Uterus (tissue), 4 donors: ENCODE measurements around the gene ABCE1. TPM values are rescaled to one million over a fixed set of nuclear protein-coding genes. Genes with fewer than 3 reads are reported as not detected.
A peak's percentile ranks its signal among the peaks of the same experiment; 100 is the strongest.

ENCODE experiments used
- DNase-seq, 2 donors: peaks; one replicate each; pipeline ENCODE4 v3.0.0-alpha.2; 2019 to 2020
- H3K27ac ChIP-seq, 2 donors: fragments of 200-600 bp; sonication (generic); 1 replicate in 1 of 2; 2 replicates in 1 of 2; pipeline ENCODE4 v1.5.1; 2016 to 2018
- H3K27me3 ChIP-seq, 2 donors: fragments of 200-600 bp; sonication (generic); one replicate each; pipeline ENCODE4 v1.5.1; 2018 to 2019; ENCODE audit warnings: control low read depth in 1 of 2
- H3K36me3 ChIP-seq, 2 donors: fragments of 200-600 bp; sonication (generic); one replicate each; pipeline ENCODE4 v1.5.1; 2019; ENCODE audit warnings: control low read depth in 1 of 2
- H3K4me1 ChIP-seq, 2 donors: fragments of 200-600 bp; sonication (generic); one replicate each; pipeline ENCODE4 v1.5.1; 2018 to 2019; ENCODE audit warnings: control low read depth in 1 of 2
- H3K4me3 ChIP-seq, 2 donors: fragments of 200-600 bp; sonication (generic); 1 replicate in 1 of 2; 2 replicates in 1 of 2; pipeline ENCODE4 v1.5.1; 2018 to 2019; ENCODE audit warnings: mild to moderate bottlenecking in 1 of 2
- H3K9me3 ChIP-seq, 2 donors: fragments of 200-600 bp; sonication (generic); one replicate each; pipeline ENCODE4 v1.5.1; 2019; ENCODE audit warnings: control low read depth in 1 of 2
- POLR2A ChIP-seq, 2 donors: fragments of 450-650 bp; IDR thresholded peaks; one replicate each; pipeline ENCODE4 v1.6.1; 2016; ENCODE audit warnings: antibody characterized with exemption in 2 of 2, mild to moderate bottlenecking in 1 of 2, moderate library complexity in 1 of 2
- intact Hi-C: fragments of 100-400 bp; cut with DNase I; formaldehyde crosslinking; loops from one replicate; pipeline ENCODE4 v1.15.1; 2023; ENCODE audit warnings: low total_unique reads
- total RNA-seq, 4 donors: library from RNA; depleted of rRNA in 3 of 4; stranded (reverse); fragments of >200 nt in 3 of 4; gene quantifications; one replicate each; pipeline versions ENCODE4 v1.1.0 to v1.2.4, GENCODE V29; 2014 to 2023
- TF ChIP-seq, protein P1 (sequence below), 4 experiments: fragments of 200-600 bp in 2 of 4; fragments of 450-650 bp in 2 of 4; sonication (generic) in 2 of 4; IDR thresholded peaks; one replicate each; pipeline ENCODE4 v1.5.1; 2016 to 2019; ENCODE audit warnings: antibody characterized with exemption in 4 of 4, mild to moderate bottlenecking in 2 of 4, moderate library complexity in 1 of 4
- donor health status: DM: yes; HTN: yes; CAD: no.

Gene ABCE1
- total RNA-seq, 4 donors from 2014 or later = 53.2 to 135 (median 83.5) TPM

DNA sequence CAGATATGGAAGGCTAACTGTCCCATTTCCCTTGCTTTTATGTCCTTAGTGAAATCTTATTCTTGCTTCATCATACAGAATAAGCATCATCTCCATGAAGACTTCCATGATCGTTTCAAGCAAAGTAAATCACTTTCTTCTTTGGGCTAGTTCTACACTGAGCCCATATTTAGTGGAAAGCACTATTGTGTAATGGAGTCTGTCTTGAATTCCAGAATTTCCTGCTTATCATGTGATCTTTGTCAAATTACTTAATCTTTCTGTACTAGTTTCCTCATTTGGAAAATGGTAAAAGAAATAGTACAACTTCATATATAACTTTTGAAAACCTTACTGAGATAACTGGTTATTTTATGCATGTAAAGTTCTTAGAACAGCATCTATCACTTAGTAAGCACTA, 7.7 kb upstream of the ABCE1 start:
- Histone ChIP-seq H3K36me3 (no peaks in the 10 kb centered on the region), H3K27me3 (no peaks in the 10 kb centered on the region), H3K9me3 (no peaks in the 10 kb centered on the region), H3K27ac (no peak overlapping the region), H3K4me3 (no peak overlapping the region), H3K4me1 (no peaks in the 10 kb centered on the region)
- DNase-seq = no peak
- TF ChIP-seq POLR2A (IDR thresholded peaks at IDR 0.05) = no peak
- TF ChIP-seq, protein P1, sequence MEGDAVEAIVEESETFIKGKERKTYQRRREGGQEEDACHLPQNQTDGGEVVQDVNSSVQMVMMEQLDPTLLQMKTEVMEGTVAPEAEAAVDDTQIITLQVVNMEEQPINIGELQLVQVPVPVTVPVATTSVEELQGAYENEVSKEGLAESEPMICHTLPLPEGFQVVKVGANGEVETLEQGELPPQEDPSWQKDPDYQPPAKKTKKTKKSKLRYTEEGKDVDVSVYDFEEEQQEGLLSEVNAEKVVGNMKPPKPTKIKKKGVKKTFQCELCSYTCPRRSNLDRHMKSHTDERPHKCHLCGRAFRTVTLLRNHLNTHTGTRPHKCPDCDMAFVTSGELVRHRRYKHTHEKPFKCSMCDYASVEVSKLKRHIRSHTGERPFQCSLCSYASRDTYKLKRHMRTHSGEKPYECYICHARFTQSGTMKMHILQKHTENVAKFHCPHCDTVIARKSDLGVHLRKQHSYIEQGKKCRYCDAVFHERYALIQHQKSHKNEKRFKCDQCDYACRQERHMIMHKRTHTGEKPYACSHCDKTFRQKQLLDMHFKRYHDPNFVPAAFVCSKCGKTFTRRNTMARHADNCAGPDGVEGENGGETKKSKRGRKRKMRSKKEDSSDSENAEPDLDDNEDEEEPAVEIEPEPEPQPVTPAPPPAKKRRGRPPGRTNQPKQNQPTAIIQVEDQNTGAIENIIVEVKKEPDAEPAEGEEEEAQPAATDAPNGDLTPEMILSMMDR (IDR thresholded peaks at IDR 0.05) = no peak
- intact Hi-C loops = no loop called here

DNA sequence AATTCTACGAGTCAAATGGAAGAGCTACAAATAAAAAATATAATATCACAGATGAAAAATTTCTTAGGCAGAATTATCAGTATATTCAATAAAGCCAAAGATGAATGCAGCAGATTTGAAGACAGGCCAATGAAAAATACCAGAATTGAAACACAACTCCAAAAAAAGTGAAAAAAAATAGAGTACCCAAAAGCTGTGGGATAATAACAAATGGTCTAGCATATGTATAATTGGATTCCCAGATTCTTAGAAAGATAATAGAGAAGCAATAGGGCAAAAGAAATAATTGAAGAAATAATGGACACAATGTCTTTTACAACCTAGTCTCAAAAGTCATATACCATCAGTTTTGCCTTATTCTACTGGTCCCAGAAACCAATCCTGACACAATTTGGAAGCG, 4.5 kb upstream of the ABCE1 start:
- TF ChIP-seq POLR2A (IDR thresholded peaks at IDR 0.05) = no peak
- TF ChIP-seq, protein P1 (IDR thresholded peaks at IDR 0.05) = no peak
- Histone ChIP-seq H3K9me3 (no peaks in the 10 kb centered on the region), H3K36me3 (no peaks in the 10 kb centered on the region), H3K27me3 (no peaks in the 10 kb centered on the region), H3K4me3 (no peak overlapping the region), H3K27ac (no peak overlapping the region), H3K4me1 (peaks cover 5 to 7% of the 10 kb centered on the region in 2 donors)
- intact Hi-C loops = no loop called here
- DNase-seq = no peak

DNA sequence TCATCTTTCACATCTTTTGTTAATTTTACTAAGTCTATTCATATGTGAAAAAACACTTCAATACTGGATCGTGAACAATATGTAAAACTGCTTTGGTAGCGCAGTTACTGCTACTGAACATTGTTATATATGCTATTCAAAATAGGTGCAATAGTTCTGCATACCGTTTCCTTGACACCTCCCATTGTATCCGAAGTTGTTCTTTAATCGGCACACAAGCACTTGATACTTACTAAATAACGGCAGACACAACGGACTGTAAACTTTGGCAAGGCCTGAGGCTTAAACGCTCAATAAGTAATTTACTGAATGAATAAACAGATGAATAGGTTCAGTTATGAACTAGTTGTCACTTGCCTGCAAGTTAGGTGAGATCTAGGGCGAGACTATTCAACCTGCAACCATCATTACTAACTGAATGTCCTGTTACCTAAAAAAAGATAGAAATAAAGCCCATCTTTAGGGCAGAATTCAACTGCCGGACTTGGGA, 735 bp upstream of the ABCE1 start:
- TF ChIP-seq, protein P1 (IDR thresholded peaks at IDR 0.05) = no peak
- TF ChIP-seq POLR2A (IDR thresholded peaks at IDR 0.05) = no peak

DNA sequence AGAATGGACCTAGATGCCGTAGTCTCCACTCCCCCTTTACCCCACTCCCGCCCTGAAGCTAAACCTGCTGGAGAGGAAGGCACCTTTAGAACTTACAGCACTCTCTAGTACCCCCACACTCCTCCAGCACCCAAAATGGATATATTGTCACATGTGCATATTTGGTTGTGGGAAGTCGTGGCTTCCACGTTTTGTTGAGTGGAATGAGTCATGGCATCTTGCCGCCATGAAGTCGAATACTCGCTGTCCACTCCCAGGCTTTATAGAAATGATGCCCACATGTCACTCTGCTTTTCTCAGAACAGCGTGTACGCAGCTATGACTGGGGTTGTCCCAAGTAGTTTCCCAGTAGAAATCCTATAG, 545 bp downstream of the ABCE1 start:
- intact Hi-C loops = no loop called here
- H3K4me3 ChIP-seq = peak overlapping the region; percentile 72 to 85
- no peak for TF ChIP-seq POLR2A (IDR thresholded peaks at IDR 0.05)
- TF ChIP-seq, protein P1 (IDR thresholded peaks at IDR 0.05) = no peak
- H3K36me3 ChIP-seq = no peaks in the 10 kb centered on the region
- peaks cover 5 to 7% of the 10 kb centered on the region in 2 donors for H3K4me1 ChIP-seq
- H3K9me3 ChIP-seq = no peaks in the 10 kb centered on the region
- no peaks in the 10 kb centered on the region for H3K27me3 ChIP-seq
- no peak for DNase-seq
- peak overlapping the region; percentile 84 to 93 for H3K27ac ChIP-seq

More for the DNA sequence above, 735 bp upstream of the ABCE1 start:
- H3K27me3 ChIP-seq = no peaks in the 10 kb centered on the region
- no peaks in the 10 kb centered on the region for H3K9me3 ChIP-seq
- peaks cover 5 to 7% of the 10 kb centered on the region in 2 donors for H3K4me1 ChIP-seq
- no peaks in the 10 kb centered on the region for H3K36me3 ChIP-seq
- H3K4me3 ChIP-seq = peak overlapping the region; percentile 72 to 85
- peak overlapping the region; percentile 84 to 93 for H3K27ac ChIP-seq
- no peak for DNase-seq
- intact Hi-C loops = no loop called here

DNA sequence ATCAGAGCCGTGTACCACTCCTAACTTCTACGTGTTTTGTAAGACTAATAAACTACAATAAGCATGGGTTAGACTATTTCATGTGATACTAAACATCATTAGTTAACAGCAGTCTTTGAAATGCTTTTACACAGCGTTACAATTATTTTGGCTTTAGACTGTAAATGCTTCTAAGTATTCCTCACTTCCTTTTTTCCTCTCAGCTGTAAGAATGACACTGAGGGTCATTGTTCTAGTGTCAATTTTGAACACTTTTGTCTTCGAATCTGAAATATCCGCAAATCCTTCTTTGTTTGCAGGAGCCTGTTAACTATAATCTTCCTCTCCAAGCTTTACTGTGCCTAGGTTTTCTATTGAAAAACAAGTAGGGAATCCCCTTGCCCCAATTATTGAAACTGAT, 1.5 kb downstream of the ABCE1 start:
- Histone ChIP-seq H3K9me3 (no peaks in the 10 kb centered on the region), H3K36me3 (no peaks in the 10 kb centered on the region), H3K27ac (no peak overlapping the region), H3K4me3 (peak overlapping the region; percentile 72 to 85), H3K4me1 (peaks cover 5 to 7% of the 10 kb centered on the region in 2 donors), H3K27me3 (no peaks in the 10 kb centered on the region)
- intact Hi-C loops = no loop called here
- TF ChIP-seq POLR2A (IDR thresholded peaks at IDR 0.05) = no peak
- TF ChIP-seq, protein P1 (IDR thresholded peaks at IDR 0.05) = no peak
- no peak for DNase-seq
